Activated CD4-positive, alpha-beta T cell treated with anti-CD3 and anti-CD28 coated beads, Interleukin-2, amount 10 ng/mL, durations not matched to agents 24 days and 14 days (primary cell): ENCODE data around the gene TMEM214. TPM values are rescaled to one million over a fixed set of nuclear protein-coding genes. Genes with fewer than 3 reads are reported as not detected.
A peak's percentile ranks its signal among the peaks of the same experiment; 100 is the strongest.

Source experiments
- DNase-seq: peaks from one replicate; pipeline ENCODE4 v3.0.0; 2022
- H3K27ac Mint-ChIP-seq: one replicate; pipeline ENCODE4 v1.8.0; 2022; ENCODE audit warnings: mild to moderate bottlenecking, mixed read lengths
- H3K27me3 Mint-ChIP-seq: one replicate; pipeline ENCODE4 v1.8.0; 2022; ENCODE audit warnings: mixed read lengths
- H3K36me3 Mint-ChIP-seq: one replicate; pipeline ENCODE4 v1.8.0; 2022; ENCODE audit warnings: low read depth, mild to moderate bottlenecking, mixed read lengths
- H3K4me1 Mint-ChIP-seq: one replicate; pipeline ENCODE4 v1.8.0; 2021; ENCODE audit warnings: mixed read lengths
- H3K4me3 Mint-ChIP-seq: one replicate; pipeline ENCODE4 v1.8.0; 2022; ENCODE audit warnings: mild to moderate bottlenecking, moderate library complexity, mixed read lengths
- H3K9me3 Mint-ChIP-seq: one replicate; pipeline ENCODE4 v1.8.0; 2021; ENCODE audit warnings: mixed read lengths
- intact Hi-C: fragments of 100-400 bp; cut with micrococcal nuclease; formaldehyde crosslinking; loops from one replicate; pipeline ENCODE4 v1.15.1; 2023
- total RNA-seq: library from RNA; stranded (reverse); gene quantifications from 2 replicates; pipeline ENCODE4 v1.2.3, GENCODE V29; 2022

The TMEM214 gene
- total RNA-seq, 1 donor from 2014 or later = 93.4 TPM

GRCh38 chr2:27053321-27053720 lies 20.6 kb downstream of the TMEM214 start:
- Mint-ChIP-seq H3K4me3 (peak overlapping the region; percentile 90), H3K9me3 (peaks cover 3% of the 10 kb centered on the region), H3K4me1 (peaks cover 19% of the 10 kb centered on the region), H3K27me3 (peaks cover 5% of the 10 kb centered on the region), H3K27ac (no peak overlapping the region), H3K36me3 (peaks cover 26% of the 10 kb centered on the region)
- DNase-seq = no peak
- intact Hi-C loops = loop anchor here (5.0 kb wide), 1 partner anchor 69 kb away; the partner anchor contains the start of gene ABHD1

GRCh38 chr2:27053776-27054175 lies 21.0 kb downstream of the TMEM214 start:
- peaks cover 28% of the 10 kb centered on the region for H3K36me3 Mint-ChIP-seq
- peak overlapping the region; percentile 16 for H3K4me3 Mint-ChIP-seq
- peaks cover 19% of the 10 kb centered on the region for H3K4me1 Mint-ChIP-seq
- H3K27me3 Mint-ChIP-seq = peaks cover 5% of the 10 kb centered on the region
- DNase-seq = no peak
- H3K9me3 Mint-ChIP-seq = peaks cover 3% of the 10 kb centered on the region
- H3K27ac Mint-ChIP-seq = no peak overlapping the region
- intact Hi-C loops = loop anchor here (5.0 kb wide), 1 partner anchor 69 kb away; the partner anchor contains the start of gene ABHD1

GRCh38 chr2:27054721-27055120 lies 22.0 kb downstream of the TMEM214 start:
- peaks cover 3% of the 10 kb centered on the region for H3K9me3 Mint-ChIP-seq
- peaks cover 5% of the 10 kb centered on the region for H3K27me3 Mint-ChIP-seq
- H3K4me3 Mint-ChIP-seq = no peak overlapping the region
- intact Hi-C loops = loop anchor here (5.0 kb wide), 1 partner anchor 68 kb away; the partner anchor contains the start of gene ABHD1
- H3K36me3 Mint-ChIP-seq = peaks cover 35% of the 10 kb centered on the region
- peaks cover 15% of the 10 kb centered on the region for H3K4me1 Mint-ChIP-seq
- no peak for DNase-seq
- H3K27ac Mint-ChIP-seq = no peak overlapping the region

- no peak overlapping the region for H3K27ac Mint-ChIP-seq
- H3K4me1 Mint-ChIP-seq = peaks cover 5% of the 10 kb centered on the region
- no peak overlapping the region for H3K4me3 Mint-ChIP-seq
- no peak for DNase-seq
- intact Hi-C loops = no loop called here
- no peaks in the 10 kb centered on the region for H3K9me3 Mint-ChIP-seq
- peaks cover 34% of the 10 kb centered on the region for H3K36me3 Mint-ChIP-seq
- H3K27me3 Mint-ChIP-seq = no peaks in the 10 kb centered on the region
Measured at GRCh38 chr2:27057184-27057583, 24.4 kb downstream of the TMEM214 start.

GRCh38 chr2:27058210-27058609 lies 25.4 kb downstream of the TMEM214 start:
- intact Hi-C loops = no loop called here
- no peaks in the 10 kb centered on the region for H3K9me3 Mint-ChIP-seq
- DNase-seq = no peak
- no peaks in the 10 kb centered on the region for H3K27me3 Mint-ChIP-seq
- no peak overlapping the region for H3K27ac Mint-ChIP-seq
- H3K4me3 Mint-ChIP-seq = no peak overlapping the region
- H3K36me3 Mint-ChIP-seq = peaks cover 42% of the 10 kb centered on the region
- H3K4me1 Mint-ChIP-seq = peaks cover 6% of the 10 kb centered on the region

- Mint-ChIP-seq H3K36me3 (peaks cover 45% of the 10 kb centered on the region), H3K4me3 (no peak overlapping the region), H3K4me1 (peaks cover 6% of the 10 kb centered on the region), H3K27me3 (no peaks in the 10 kb centered on the region), H3K27ac (no peak overlapping the region), H3K9me3 (no peaks in the 10 kb centered on the region)
- no peak for DNase-seq
- intact Hi-C loops = no loop called here
Measured at GRCh38 chr2:27059141-27059820, 26.5 kb downstream of the TMEM214 start.

GRCh38 chr2:27060323-27060722 lies 27.6 kb downstream of the TMEM214 start:
- intact Hi-C loops = no loop called here
- Mint-ChIP-seq H3K27ac (no peak overlapping the region), H3K9me3 (no peaks in the 10 kb centered on the region), H3K4me1 (peaks cover 6% of the 10 kb centered on the region), H3K27me3 (no peaks in the 10 kb centered on the region), H3K36me3 (peaks cover 46% of the 10 kb centered on the region), H3K4me3 (no peak overlapping the region)
- DNase-seq = no peak

GRCh38 chr2:27065128-27065527 lies 32.4 kb downstream of the TMEM214 start:
- peaks cover 29% of the 10 kb centered on the region for H3K4me1 Mint-ChIP-seq
- intact Hi-C loops = no loop called here
- no peak for DNase-seq
- no peak overlapping the region for H3K4me3 Mint-ChIP-seq
- peaks cover 57% of the 10 kb centered on the region for H3K36me3 Mint-ChIP-seq
- H3K27ac Mint-ChIP-seq = no peak overlapping the region
- no peaks in the 10 kb centered on the region for H3K9me3 Mint-ChIP-seq
- no peaks in the 10 kb centered on the region for H3K27me3 Mint-ChIP-seq

- Mint-ChIP-seq H3K4me3 (no peak overlapping the region), H3K27me3 (no peaks in the 10 kb centered on the region), H3K9me3 (no peaks in the 10 kb centered on the region), H3K36me3 (peaks cover 59% of the 10 kb centered on the region), H3K4me1 (peaks cover 38% of the 10 kb centered on the region), H3K27ac (no peak overlapping the region)
- no peak for DNase-seq
- intact Hi-C loops = no loop called here
Measured at GRCh38 chr2:27067385-27067784, 34.6 kb downstream of the TMEM214 start.

GRCh38 chr2:27069436-27069835 lies 36.7 kb downstream of the TMEM214 start:
- intact Hi-C loops = no loop called here
- Mint-ChIP-seq H3K4me3 (peak overlapping the region; percentile 99), H3K27me3 (no peaks in the 10 kb centered on the region), H3K4me1 (peaks cover 46% of the 10 kb centered on the region), H3K36me3 (peaks cover 46% of the 10 kb centered on the region), H3K9me3 (no peaks in the 10 kb centered on the region), H3K27ac (peak overlapping the region; percentile 48)
- no peak for DNase-seq

GRCh38 chr2:27069961-27070618 lies 37.3 kb downstream of the TMEM214 start:
- Mint-ChIP-seq H3K4me3 (peak overlapping the region; percentile 99), H3K4me1 (peaks cover 53% of the 10 kb centered on the region), H3K36me3 (peaks cover 44% of the 10 kb centered on the region), H3K27me3 (no peaks in the 10 kb centered on the region), H3K9me3 (no peaks in the 10 kb centered on the region), H3K27ac (peak overlapping the region; percentile 48)
- no peak for DNase-seq
- intact Hi-C loops = loop anchor here (5.0 kb wide), 1 partner anchor 287 kb away; the partner anchor contains the start of gene GTF3C2

- Mint-ChIP-seq H3K9me3 (no peaks in the 10 kb centered on the region), H3K4me3 (peak overlapping the region; percentile 99), H3K27me3 (no peaks in the 10 kb centered on the region), H3K27ac (peak overlapping the region; percentile 93), H3K4me1 (peaks cover 58% of the 10 kb centered on the region), H3K36me3 (peaks cover 39% of the 10 kb centered on the region)
- intact Hi-C loops = loop anchor here (1.0 to 5.0 kb wide), 6 partner anchors 11 to 287 kb away; partner anchors contain the start of genes GTF3C2, KHK and TMEM214
- DNase-seq = no peak
Measured at GRCh38 chr2:27070653-27071276, 38.0 kb downstream of the TMEM214 start.

- peak within 1 kb of the TSS; percentile 99 for H3K4me3 Mint-ChIP-seq
- H3K36me3 Mint-ChIP-seq = peaks cover 34% of the 10 kb centered on the region
- peaks cover 58% of the 10 kb centered on the region for H3K4me1 Mint-ChIP-seq
- DNase-seq = peak; percentile 98
- intact Hi-C loops = loop anchor here (1.0 to 5.0 kb wide), 6 partner anchors 10 to 286 kb away; partner anchors contain the start of genes GTF3C2, KHK and TMEM214
- H3K9me3 Mint-ChIP-seq = no peaks in the 10 kb centered on the region
- H3K27ac Mint-ChIP-seq = peak within 1 kb of the TSS; percentile 93
- no peaks in the 10 kb centered on the region for H3K27me3 Mint-ChIP-seq
Measured at GRCh38 chr2:27071277-27071989, 38.7 kb downstream of the TMEM214 start, which contains the start of gene OST4. TSS of gene OST4 (minus strand) at chr2:27071654.
